H1 (cell line): ENCODE measurements around the gene RIPOR2. TPM values are rescaled to one million over a fixed set of nuclear protein-coding genes. Genes with fewer than 3 reads are reported as not detected.

ENCODE experiments used
- HDAC6 ChIP-seq: IDR thresholded peaks from one replicate; pipeline ENCODE4 v1.7.1; 2012; ENCODE audit warnings: low read depth, mild to moderate bottlenecking, inconsistent platforms, low read length, moderate library complexity
- SIRT6 ChIP-seq: IDR thresholded peaks from one replicate; pipeline ENCODE4 v1.7.1; 2012; ENCODE audit warnings: low read length, inconsistent platforms
- TAF1 ChIP-seq: IDR thresholded peaks from 2 replicates; pipeline ENCODE4 v1.6.1; 2011; ENCODE audit warnings: mild to moderate bottlenecking, low read depth, low read length
- polyA plus RNA-seq, 7 experiments: library from polyadenylated mRNA; depleted of rRNA in 3 of 7; stranded (reverse) in 5 of 7; unstranded in 2 of 7; fragments of >200 nt in 5 of 7; fragments of 200-250 nt in 2 of 7; gene quantifications; 1 replicate in 5 of 7; 2 replicates in 1 of 7; 4 replicates in 1 of 7; pipeline versions ENCODE4 v1.2.1 to v1.2.3, GENCODE V29; 2011 to 2013; ENCODE audit warnings: missing spikeins in 2 of 7, mixed read lengths in 2 of 7
- total RNA-seq: library from RNA; stranded (reverse); fragmentation: NEBNext Ultra II Directional; extraction: Animal tissue kit (Norgen Biotek cat#: 25700); gene quantifications from 2 replicates; pipeline ENCODE4 v1.2.1, GENCODE V29; 2021

The RIPOR2 gene
- total and polyA plus RNA-seq, 2 of the 8 experiments (the other 6 are each of a cell fraction or from before 2014, with no cell fraction given): 16.7 to 45.6 TPM

DNA sequence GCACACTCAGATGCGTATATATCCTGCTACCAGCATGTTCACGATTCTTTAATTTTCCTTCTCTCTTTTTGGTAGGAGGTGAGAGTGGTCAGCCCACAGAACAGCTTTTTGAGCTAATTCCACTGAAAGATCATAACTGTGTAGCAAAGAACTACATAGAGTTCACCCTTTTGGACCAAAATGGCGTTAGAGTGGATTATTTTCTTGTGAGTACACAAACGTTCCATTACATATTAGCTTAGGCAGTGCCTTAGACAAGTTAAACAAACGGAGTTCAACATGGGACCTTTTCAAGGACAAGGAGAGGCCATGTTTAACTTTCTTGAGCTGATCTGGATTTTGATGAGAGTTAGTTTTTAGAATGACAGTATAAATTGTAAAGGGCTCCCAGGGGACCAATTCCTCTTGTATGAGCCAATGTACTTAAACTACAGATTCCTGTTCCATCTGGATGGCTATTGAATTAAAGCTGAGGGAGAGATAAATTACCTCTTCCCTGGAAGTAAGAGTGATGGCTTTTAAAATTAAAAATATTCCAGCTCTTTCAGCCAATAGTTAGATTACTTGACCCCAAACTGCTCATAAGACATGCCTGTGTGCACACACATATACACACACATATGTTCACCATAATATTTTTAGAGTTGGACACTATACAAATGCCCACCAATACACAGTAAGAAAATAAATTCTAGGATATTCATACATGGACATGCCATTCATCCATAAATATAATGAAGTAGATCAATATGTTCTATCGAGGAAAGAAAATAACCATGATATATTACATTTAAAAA is 111.4 kb downstream of the RIPOR2 start (continued):
- no peak for TF ChIP-seq SIRT6
- no peak for TF ChIP-seq HDAC6
- no peak for TF ChIP-seq TAF1
